Stimulated activated CD8-positive, alpha-beta memory T cell treated with anti-CD3 and anti-CD28 coated beads, Interleukin-2, amount 100 ng/mL, for 48 hours (primary cell): Measurements from ENCODE around the gene UBE2M.
"Not testable (repeated sequence)": the region's sequence is repeated elsewhere in the genome, so short reads cannot be mapped to it uniquely, and the experiment has no call there.

Experiments
- DNase-seq, 2 donors: peaks; one replicate each; pipeline ENCODE4 v3.0.0-alpha.2; 2020; ENCODE audit warnings: low read depth in 2 of 2

UBE2M gene

DNA sequence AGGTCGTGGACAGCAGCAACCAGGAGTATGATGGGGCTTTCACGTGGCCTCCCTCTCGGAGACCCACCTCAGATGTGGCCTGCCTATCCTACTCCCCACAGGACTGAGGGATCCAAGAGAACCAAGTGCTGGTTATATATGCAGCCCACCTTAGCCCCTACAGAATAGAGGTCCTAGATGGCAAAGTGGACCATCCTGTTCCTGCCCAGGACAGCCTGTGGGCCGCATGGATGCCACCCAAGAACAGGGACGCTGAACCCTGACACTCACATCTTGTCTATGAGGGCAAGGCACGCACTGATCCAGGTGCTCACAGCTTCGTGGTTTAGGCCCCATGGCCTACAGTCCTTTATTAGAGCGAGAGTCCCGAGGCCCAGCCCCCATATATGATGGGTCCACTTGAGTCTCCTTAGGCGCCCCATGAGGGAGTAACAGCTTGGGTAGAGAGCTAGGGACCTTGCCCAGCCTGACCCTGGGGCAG is 45.2 kb downstream of the UBE2M start:
- DNase-seq = no peak

DNA sequence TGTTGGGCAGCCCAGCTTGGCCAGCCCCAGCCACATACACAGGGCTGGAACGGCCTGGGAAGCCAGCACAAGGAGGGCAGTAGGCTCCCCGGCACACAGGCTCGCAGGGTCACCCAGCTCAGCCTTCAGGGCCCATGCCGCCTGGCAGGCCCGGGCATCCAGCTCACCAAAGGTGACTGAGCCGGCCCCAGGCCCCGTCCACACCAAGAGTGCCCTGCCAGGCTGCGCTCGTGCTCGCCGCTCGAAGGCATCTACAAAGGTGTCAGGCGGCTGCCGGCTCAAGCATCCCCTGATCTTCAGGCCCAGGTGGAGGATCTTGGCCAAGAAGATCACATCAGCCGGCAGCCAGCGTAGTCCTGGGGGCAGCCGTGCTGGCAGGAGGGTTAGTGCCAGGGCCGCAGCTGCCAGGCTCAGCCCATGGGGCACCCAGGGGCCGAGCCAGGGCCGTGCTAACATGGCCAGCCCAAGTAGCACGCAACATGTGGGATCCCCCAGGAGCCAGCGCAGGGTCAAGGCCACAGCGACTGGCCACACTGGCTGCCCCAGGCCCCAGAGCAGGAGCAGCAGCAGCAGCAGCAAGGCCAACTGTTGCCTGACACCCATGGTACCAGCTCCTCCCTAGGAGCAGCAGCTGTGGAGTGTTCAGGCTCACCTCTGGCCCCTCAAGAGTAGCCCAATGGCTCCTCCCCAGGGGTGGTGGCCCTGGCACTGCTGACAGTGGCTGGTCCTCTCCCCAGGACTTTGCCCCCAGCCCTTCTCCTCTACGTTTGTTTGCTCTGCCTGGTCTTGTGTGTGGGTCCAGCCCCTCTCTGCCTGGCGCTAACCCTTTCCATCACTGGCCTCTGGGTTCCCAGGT is 46.8 kb downstream of the UBE2M start, which contains the start of gene SLC27A5:
Gene SLC27A5, minus strand, starts transcription at position 640 of the 856 bp plus-strand sequence. Its CDS starts 37 bp downstream, at position 603.
- DNase-seq = no peak

DNA sequence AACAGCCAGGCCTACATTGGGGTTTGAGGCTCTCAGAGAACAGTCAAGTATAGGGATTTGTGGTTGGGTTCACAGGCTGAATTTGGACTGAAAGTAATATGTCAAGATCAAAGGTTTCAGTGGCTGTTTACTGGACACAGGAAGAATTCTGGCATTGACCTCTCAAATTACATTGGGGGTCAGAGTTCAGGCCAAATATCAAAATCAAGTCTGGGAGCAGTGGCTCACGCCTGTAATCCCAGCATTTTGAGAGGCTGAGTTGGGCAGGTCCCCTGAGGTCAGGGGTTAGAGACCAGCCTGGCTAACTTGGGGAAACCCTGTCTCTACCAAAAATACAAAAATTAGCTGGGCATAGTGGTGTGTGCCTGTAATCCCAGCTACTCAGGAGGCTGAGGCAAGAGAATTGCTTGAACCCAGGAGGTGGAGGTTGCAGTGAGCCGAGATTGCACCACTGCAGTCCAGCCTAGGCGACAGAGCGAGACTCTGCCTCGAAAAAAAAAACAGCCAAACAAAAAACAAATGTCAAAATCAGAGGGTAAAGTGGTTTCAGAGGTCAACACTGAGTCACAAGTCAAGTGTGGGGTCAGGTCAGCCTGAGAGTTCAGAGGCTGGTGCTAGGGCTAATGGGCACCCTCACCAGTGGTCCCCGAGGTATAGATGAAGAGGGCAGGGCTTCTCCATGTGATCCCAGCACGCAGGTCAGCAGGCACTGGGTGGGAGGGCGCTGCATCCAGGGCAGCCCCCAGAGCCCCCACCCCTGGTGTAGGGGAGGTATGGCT is 48.1 kb downstream of the UBE2M start:
- DNase-seq = no peak

DNA sequence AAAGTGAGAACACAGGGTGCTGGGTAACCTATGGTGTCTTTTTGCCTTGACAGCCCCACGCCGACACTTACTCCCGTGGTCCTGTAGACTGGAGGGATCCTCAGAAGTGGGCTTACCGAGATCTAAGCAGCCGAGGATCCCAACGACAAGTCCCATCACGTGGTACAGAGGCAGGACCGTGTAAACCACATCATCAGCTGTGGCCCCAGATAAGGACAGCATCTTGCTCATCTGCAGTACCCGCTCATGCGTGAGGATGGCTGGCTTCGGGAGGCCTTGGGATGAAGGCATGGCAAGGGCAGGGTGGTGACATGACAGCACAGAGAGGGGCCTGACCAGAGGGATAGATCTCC is 48.7 kb downstream of the UBE2M start:
- DNase-seq = no peak

DNA sequence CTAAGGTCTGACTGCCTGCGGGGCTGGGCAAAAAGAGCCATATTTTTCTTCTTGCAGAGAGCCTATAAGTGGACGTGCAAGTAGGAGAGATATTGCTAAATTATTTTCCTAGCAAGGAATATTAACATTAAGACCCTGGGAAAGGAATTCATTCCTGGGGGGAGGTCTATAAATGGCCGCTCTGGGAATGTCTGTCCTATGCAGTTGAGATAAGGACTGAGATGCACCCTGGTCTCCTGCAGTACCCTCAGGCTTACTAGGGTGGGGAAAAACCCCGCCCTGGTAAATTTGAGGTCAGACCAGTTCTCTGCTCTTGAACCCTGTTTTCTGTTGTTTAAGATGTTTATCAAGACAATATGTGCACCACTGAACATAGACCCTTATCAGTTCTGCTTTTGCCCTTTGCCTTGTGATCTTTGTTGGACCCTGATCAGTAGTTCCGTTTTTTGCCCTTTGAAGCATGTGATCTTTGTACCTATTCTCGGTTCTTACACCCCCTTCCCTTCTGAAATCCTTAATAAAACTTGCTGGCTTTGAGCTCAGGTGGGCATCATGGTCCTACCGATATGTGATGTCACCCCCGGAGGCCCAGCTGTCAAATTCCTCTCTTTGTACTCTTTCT is 50.7 kb downstream of the UBE2M start:
- DNase-seq = not testable (repeated sequence)
